K562 (cell line): ENCODE results near the gene TNPO3. TPM values are rescaled to one million over a fixed set of nuclear protein-coding genes. Genes with fewer than 3 reads are reported as not detected.

Experiments
- ATAC-seq: fragments of 200-7000 bp; cut with Tn5 transposase; 3 replicates; pipeline ENCODE4 v1.9.1; 2020; ENCODE audit warnings: moderate library complexity
- BruUV-seq: library from RNA; stranded (reverse); fragments of 400-500 nt; replicated peaks from 2 replicates; lab custom pipeline; 2021; lab: Mats Ljungman, UMichigan
- CTCF ChIA-PET: fragments of 300-600 bp; formaldehyde crosslinking; extraction: SDS; loops from one replicate; lab custom pipeline; 2021; ENCODE audit warnings: low intra/inter-chr PET ratio; lab: Yijun Ruan, JAX
- POLR2A ChIA-PET: fragments of 300-600, 350-650 bp; sonication (Branson Sonifier 250); formaldehyde crosslinking; extraction: SDS; loops from one replicate; lab custom pipeline; 2021; ENCODE audit warnings: antibody characterized with exemption, inconsistent platforms; lab: Yijun Ruan, JAX
- DNase-seq, 4 experiments: peaks; one replicate each; pipeline versions ENCODE4 v3.0.0 to v3.0.0-alpha.2; 2011 to 2018; ENCODE audit warnings: low spot score in 3 of 4, mixed read lengths in 3 of 4; ENCODE audit errors: extremely low read depth in 1 of 4
- FAIRE-seq: peaks from 2 replicates; lab custom pipeline; 2011; peaks lifted over from hg19 to GRCh38; lab: Jason Lieb, UNC
- H2AFZ ChIP-seq: 2 replicates; pipeline ENCODE4 v1.6.0; 2011; ENCODE audit warnings: low read depth, low read length, control low read depth, inconsistent platforms
- H3K27ac ChIP-seq: fragments of 200-600 bp; 3 replicates; pipeline ENCODE4 v1.8.0; 2011; ENCODE audit warnings: low read depth, mild to moderate bottlenecking, control low read depth, inconsistent platforms, low read length, moderate library complexity, mixed read lengths; ENCODE audit errors: extremely low read depth
- H3K27me3 ChIP-seq, 2 experiments: fragments of 300-600 bp in 1 of 2; 2 replicates in 1 of 2; 3 replicates in 1 of 2; pipeline versions ENCODE4 v1.6.0 to v1.8.0; 2011; ENCODE audit warnings: inconsistent platforms in 2 of 2, low read length in 2 of 2, mild to moderate bottlenecking in 1 of 2, mixed read lengths in 1 of 2, moderate library complexity in 1 of 2; ENCODE audit not compliant: control insufficient read depth in 2 of 2, insufficient read depth in 2 of 2
- H3K36me3 ChIP-seq: fragments of 300-600 bp; 3 replicates; pipeline ENCODE4 v1.8.0; 2011; ENCODE audit warnings: mild to moderate bottlenecking, low read length, inconsistent platforms; ENCODE audit not compliant: control insufficient read depth, insufficient read depth
- H3K4me1 ChIP-seq, 2 experiments: fragments of 200-600 bp in 1 of 2; replicated peaks in 1 of 2; 2 replicates in 1 of 2; 3 replicates in 1 of 2; pipeline versions ENCODE4 v1.5.1 to v1.8.0; 2011; ENCODE audit warnings: inconsistent platforms in 2 of 2, low read length in 2 of 2, mild to moderate bottlenecking in 1 of 2, mixed read lengths in 1 of 2, moderate library complexity in 1 of 2; ENCODE audit not compliant: control insufficient read depth in 2 of 2, insufficient read depth in 2 of 2
- H3K4me2 ChIP-seq: 2 replicates; pipeline ENCODE4 v1.6.1; 2011; ENCODE audit warnings: low read length, control low read depth, inconsistent platforms, mixed read lengths; ENCODE audit not compliant: insufficient read depth
- H3K4me3 ChIP-seq: fragments of 200-600 bp; sonication (generic), shearing (Covaris generic); 2 replicates; pipeline ENCODE4 v1.5.1; 2016; ENCODE audit warnings: control low read depth, inconsistent platforms
- H3K79me2 ChIP-seq: fragments of 200-600 bp; 3 replicates; pipeline ENCODE4 v1.8.0; 2011; ENCODE audit warnings: low read length, inconsistent platforms; ENCODE audit not compliant: control insufficient read depth, insufficient read depth
- H3K9ac ChIP-seq, 2 experiments: 2 replicates each; pipeline versions ENCODE4 v1.6.0 to v1.6.1; 2011; ENCODE audit warnings: low read depth in 2 of 2, low read length in 2 of 2, control low read depth in 1 of 2, inconsistent platforms in 1 of 2, mild to moderate bottlenecking in 1 of 2, mixed read lengths in 1 of 2; ENCODE audit not compliant: insufficient read depth in 1 of 2
- H3K9me1 ChIP-seq: one replicate; pipeline ENCODE4 v1.6.0; 2011; ENCODE audit warnings: inconsistent platforms, mild to moderate bottlenecking, low read length, moderate library complexity; ENCODE audit not compliant: control insufficient read depth, insufficient read depth
- H3K9me3 ChIP-seq: replicated peaks from 2 replicates; pipeline ENCODE4 v1.5.1; 2011; ENCODE audit warnings: low read depth, low read length, inconsistent platforms; ENCODE audit not compliant: control insufficient read depth, insufficient read depth
- H4K20me1 ChIP-seq: replicated peaks from 2 replicates; pipeline ENCODE4 v1.6.1; 2011; ENCODE audit warnings: low read length, inconsistent platforms, mixed read lengths; ENCODE audit not compliant: control insufficient read depth, insufficient read depth
- C11orf30 ChIP-seq: fragments of 450-650 bp; IDR thresholded peaks from 2 replicates; pipeline ENCODE4 v1.6.1; 2016; ENCODE audit warnings: low read depth, mild to moderate bottlenecking
- FOXA3 ChIP-seq, 2 experiments: fragments of 450-650 bp in 1 of 2; sonication (generic) in 1 of 2; formaldehyde crosslinking; IDR thresholded peaks in 1 of 2; conservative IDR thresholded peaks in 1 of 2; 2 replicates each; pipeline versions ENCODE4 v1.4.0 to v1.8.0; 2020 to 2022; ENCODE audit warnings: mild to moderate bottlenecking in 2 of 2, missing genetic modification reagents in 1 of 2
- GATA2 ChIP-seq: sonication (generic); formaldehyde crosslinking; IDR thresholded peaks from 2 replicates; pipeline ENCODE4 v1.4.0; 2020; ENCODE audit warnings: mild to moderate bottlenecking, missing genetic modification reagents
- MAFF ChIP-seq: IDR thresholded peaks from 2 replicates; pipeline ENCODE4 v1.6.1; 2012; ENCODE audit warnings: low read length, improper control_type of control experiment
- MAFG ChIP-seq: fragments of 450-650 bp; conservative IDR thresholded peaks from 2 replicates; pipeline ENCODE4 v1.6.1; 2016; ENCODE audit warnings: missing genetic modification characterization, missing compliant biosample characterization
- MAFK ChIP-seq: IDR thresholded peaks from 2 replicates; pipeline ENCODE4 v1.6.1; 2011; ENCODE audit warnings: low read length, improper control_type of control experiment
- PTRF ChIP-seq: fragments of 450-650 bp; IDR thresholded peaks from 2 replicates; pipeline ENCODE4 v1.6.1; 2016; ENCODE audit warnings: mild to moderate bottlenecking, missing genetic modification characterization, missing compliant biosample characterization
- SMAD1 ChIP-seq: fragments of 150-350 bp; IDR thresholded peaks from 2 replicates; pipeline ENCODE4 v1.6.1; 2014; ENCODE audit warnings: low read length, low read depth; ENCODE audit not compliant: partially characterized antibody
- STAG1 ChIP-seq: sonication (generic); formaldehyde crosslinking; IDR thresholded peaks from 2 replicates; pipeline ENCODE4 v1.5.0; 2020; ENCODE audit warnings: missing genetic modification reagents, borderline replicate concordance
- U2AF1 ChIP-seq: fragments of 200-400 bp; formaldehyde crosslinking; optimal IDR thresholded peaks from 2 replicates; pipeline ENCODE3; 2017; ENCODE audit warnings: mild to moderate bottlenecking, low read depth, low read length, moderate library complexity
- ZBTB7A ChIP-seq: IDR thresholded peaks from 2 replicates; pipeline ENCODE4 v1.6.1; 2011; ENCODE audit warnings: low read depth, mild to moderate bottlenecking, low read length, moderate library complexity, borderline replicate concordance; ENCODE audit not compliant: control insufficient read depth
- ZNF316 ChIP-seq: fragments of 450-650 bp; IDR thresholded peaks from 2 replicates; pipeline ENCODE4 v1.6.1; 2016
- ZNF695 ChIP-seq: fragments of 450-650 bp; formaldehyde crosslinking; IDR thresholded peaks from 2 replicates; pipeline ENCODE4 v1.4.0; 2020; ENCODE audit warnings: mild to moderate bottlenecking, moderate library complexity
- ZNF766 ChIP-seq: fragments of 200-800 bp; sonication (Bioruptor generic); conservative IDR thresholded peaks from 2 replicates; pipeline ENCODE4 v1.6.1; 2016; ENCODE audit warnings: missing genetic modification characterization, missing compliant biosample characterization
- WGBS: fragments of 100-300 bp; shearing (Covaris generic); methylation state at CpG from one replicate; pipeline ENCODE4 v1.1.6; 2016; ENCODE audit warnings: low coverage, mixed read lengths; ENCODE audit not compliant: insufficient coverage; ENCODE audit errors: missing lambda C conversion rate; 5-methylcytosine and 5-hydroxymethylcytosine counted together
- in situ Hi-C: fragments of 300-500 bp; cut with MboI; formaldehyde crosslinking; loops from 4 replicates; pipeline ENCODE4 v1.15.0; 2018; ENCODE audit warnings: inconsistent platforms, mixed read lengths
- intact Hi-C: fragments of 100-400 bp; cut with micrococcal nuclease; formaldehyde crosslinking; loops from 2 replicates; pipeline ENCODE4 v1.14.2; 2022
- polyA plus RNA-seq, 8 experiments: library from polyadenylated mRNA; depleted of rRNA in 4 of 8; stranded (reverse) in 5 of 8; unstranded in 3 of 8; fragments of >200 nt; fragmentation: Nextera tagmentation in 2 of 8; fragmentation: Illumina TruSeq in 1 of 8; extraction: Ambion mirVana in 2 of 8; extraction: Trizol in 1 of 8; gene quantifications; 2 replicates each; pipeline versions ENCODE4 v1.2.1 to v1.2.3, GENCODE V29; 2011 to 2014; ENCODE audit warnings: inconsistent platforms in 1 of 8, missing spikeins in 1 of 8
- total RNA-seq, 7 experiments: library from RNA; depleted of rRNA in 6 of 7; stranded (reverse); fragments of >200 nt in 6 of 7; fragmentation: Illumina TruSeq in 2 of 7; extraction: Trizol in 2 of 7; gene quantifications; 2 replicates each; pipeline versions ENCODE4 v1.2.1 to v1.2.3, GENCODE V29; 2011 to 2021; ENCODE audit warnings: low replicate concordance in 1 of 7

The TNPO3 gene
- total and polyA plus RNA-seq, 9 of the 15 experiments (the other 6 are each of a cell fraction or from before 2014, with no cell fraction given): 35.8 to 125 (median 110) TPM

- Histone ChIP-seq H3K27me3 (no peaks in the 10 kb centered on the region), H3K9me1 (no peaks in the 10 kb centered on the region), H3K36me3 (no peaks in the 10 kb centered on the region), H2AFZ (peak overlapping the region; percentile 43; the same call in 1 of the 2 replicates), H3K4me3 (no peak overlapping the region), H4K20me1 (no peaks in the 10 kb centered on the region), H3K4me2 (no peak overlapping the region), H3K9me3 (no peaks in the 10 kb centered on the region), H3K9ac (no peak overlapping the region), H3K27ac (no peak overlapping the region), H3K79me2 (no peaks in the 10 kb centered on the region), H3K4me1 (peaks cover 1 to 2% of the 10 kb centered on the region in 2 experiments; a peak in 3 of 5 replicates)
- ChIA-PET CTCF (no interaction called here), POLR2A (interaction anchor here (1.0 kb wide), 1 partner anchor 10 kb away, joined by 4 read pairs; no protein-coding TSS in a partner anchor)
- intact Hi-C loops: no loop called here
- WGBS: 78% methylated on average over 1 of the region's 1 CpG
- in situ Hi-C loops: no loop called here
- no peak for FAIRE-seq
- TF ChIP-seq FOXA3 (CRISPR knock-in tag; conservative IDR thresholded peaks at IDR 0.05 in 1 of 2, IDR thresholded peaks at IDR 0.05 in 1 of 2) (no peak), C11orf30 (peak; percentile 71), MAFF (peak; percentile 63), ZNF316 (peak; percentile 88), PTRF (tag) (no peak), ZBTB7A (no peak), MAFG (tag) (peak; percentile 57), ZNF766 (CRISPR knock-in tag) (no peak), SMAD1 (no peak), GATA2 (CRISPR knock-in tag) (no peak), STAG1 (CRISPR knock-in tag) (no peak), U2AF1 (no peak), ZNF695 (no peak), MAFK (peak; percentile 62)
- no peak for ATAC-seq
- no peak for DNase-seq
- no TSS peak for BruUV-seq
These were observed 18.3 kb upstream of the TNPO3 start for GRCh38 chr7:129073204-129073603.
